Bronchial epithelial cell (primary cell): ENCODE measurements around the gene CRELD2. TPM values are rescaled to one million over a fixed set of nuclear protein-coding genes. Genes with fewer than 3 reads are reported as not detected.

ENCODE experiments used
- DNase-seq: peaks from one replicate; pipeline ENCODE4 v3.0.0-alpha.2; 2010; ENCODE audit warnings: low read depth
- FAIRE-seq: peaks from 2 replicates; lab custom pipeline; 2011; peaks lifted over from hg19 to GRCh38; lab: Jason Lieb, UNC
- H3K27me3 ChIP-seq: 2 replicates; pipeline ENCODE4 v1.5.1; 2011; ENCODE audit warnings: low read length; ENCODE audit not compliant: control insufficient read depth, insufficient read depth
- H3K36me3 ChIP-seq: 2 replicates; pipeline ENCODE4 v1.5.1; 2011; ENCODE audit warnings: low read length; ENCODE audit not compliant: control insufficient read depth, insufficient read depth
- H3K4me3 ChIP-seq: 2 replicates; pipeline ENCODE4 v1.5.1; 2011; ENCODE audit warnings: mild to moderate bottlenecking, low read depth, low read length, control low read depth
- CTCF ChIP-seq: IDR thresholded peaks from 2 replicates; pipeline ENCODE4 v1.5.1; 2011; ENCODE audit warnings: mild to moderate bottlenecking, moderate library complexity, low read length, control low read depth, inconsistent platforms; ENCODE audit not compliant: insufficient read depth, severe bottlenecking
- total RNA-seq: library from RNA; depleted of rRNA; stranded (reverse); fragments of >200 nt; gene quantifications from 2 replicates; pipeline ENCODE4 v1.2.1, GENCODE V29; 2014

CRELD2 gene
- total RNA-seq, 1 donor from 2014 or later, result 57.4 TPM

DNA sequence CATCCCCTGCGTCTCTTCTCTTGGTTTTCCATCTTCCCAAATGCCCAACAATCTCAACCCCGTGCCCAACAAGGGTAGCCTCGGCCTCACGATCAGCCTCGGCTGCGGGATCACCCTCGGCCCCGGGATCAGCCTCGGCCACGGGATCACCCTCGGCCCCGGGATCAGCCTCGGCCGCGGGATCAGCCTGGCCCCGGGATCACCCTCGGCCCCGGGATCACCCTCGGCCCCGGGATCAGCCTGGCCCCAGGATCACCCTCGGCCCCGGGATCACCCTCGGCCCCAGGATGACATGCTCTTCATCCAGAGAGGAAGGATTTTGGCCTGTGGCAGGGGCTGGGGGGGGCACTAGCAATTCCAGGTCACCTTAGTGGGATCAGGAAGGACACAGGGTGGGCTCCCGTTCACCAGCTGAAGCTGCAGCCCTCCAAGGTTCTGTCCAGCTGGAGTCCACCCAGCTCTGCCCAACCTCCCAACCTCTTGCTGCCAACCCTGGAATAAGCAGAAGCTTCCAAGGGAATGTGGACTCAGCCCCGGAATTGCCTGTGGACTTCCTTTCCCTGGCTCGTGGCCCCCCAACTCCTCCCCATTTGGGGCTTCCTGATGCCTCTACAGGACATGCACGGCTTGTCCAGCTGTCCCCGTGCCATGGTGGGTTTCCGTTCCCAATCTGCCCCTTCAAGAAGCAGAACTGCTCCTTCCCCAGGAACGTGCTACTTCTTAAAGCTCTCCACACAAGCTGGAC is 6.4 kb upstream of the CRELD2 start:
- DNase-seq, result no peak

DNA sequence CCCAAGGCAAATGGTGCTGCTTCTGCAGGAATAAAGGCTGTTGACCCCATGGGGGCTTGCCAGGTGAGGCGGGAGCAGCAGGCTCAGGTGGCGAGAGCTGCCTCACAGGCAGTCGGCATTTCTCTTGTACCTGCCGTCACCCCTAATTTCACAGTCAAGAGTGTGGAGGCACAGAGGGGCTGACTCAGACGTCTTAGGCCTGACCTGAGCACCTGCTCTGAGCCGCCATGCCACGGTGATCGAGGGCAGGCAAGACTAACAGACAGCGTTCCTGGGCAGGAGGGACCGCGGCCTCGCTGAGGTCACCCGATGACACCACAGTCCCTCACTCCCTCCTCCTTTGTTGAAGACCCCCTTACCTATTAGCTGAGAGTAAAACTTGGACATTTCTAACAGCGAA is 5.4 kb upstream of the CRELD2 start:
- no peak for TF ChIP-seq CTCF
- H3K36me3 ChIP-seq, result peaks cover 10% of the 10 kb centered on the region
- no peaks in the 10 kb centered on the region for H3K27me3 ChIP-seq
- no peak overlapping the region for H3K4me3 ChIP-seq
- no peak for DNase-seq
- no peak for FAIRE-seq

More for the DNA sequence above, 6.4 kb upstream of the CRELD2 start:
- Histone ChIP-seq H3K36me3 (peaks cover 16% of the 10 kb centered on the region), H3K4me3 (no peak overlapping the region), H3K27me3 (no peaks in the 10 kb centered on the region)
- TF ChIP-seq CTCF, result no peak
- no peak for FAIRE-seq

- DNase-seq, result no peak
- no peaks in the 10 kb centered on the region for H3K27me3 ChIP-seq
- TF ChIP-seq CTCF, result no peak
- H3K4me3 ChIP-seq, result no peak overlapping the region
- no peak for FAIRE-seq
- H3K36me3 ChIP-seq, result peaks cover 10% of the 10 kb centered on the region
Measured at GRCh38 chr22:49913446-49913845, 5.0 kb upstream of the CRELD2 start.

DNA sequence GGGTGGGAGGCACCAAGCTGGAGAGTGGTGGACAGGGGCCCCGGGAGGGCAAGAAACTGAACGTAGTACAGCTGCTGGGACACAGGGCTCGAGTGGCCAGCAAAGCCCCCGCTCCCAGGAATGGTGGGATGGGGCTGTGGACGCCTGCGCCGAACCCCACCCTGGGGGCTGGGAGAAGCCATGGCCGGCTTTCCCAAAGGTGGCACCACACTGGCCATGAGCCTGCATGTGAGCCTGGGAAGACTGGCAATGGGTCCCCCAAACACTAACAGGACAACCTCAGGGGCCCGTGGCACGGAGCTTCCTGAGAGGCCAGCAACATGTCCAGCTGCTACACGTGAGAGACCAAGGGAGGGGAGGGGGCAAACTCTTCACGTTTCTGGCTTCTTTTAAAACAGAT is 4.2 kb upstream of the CRELD2 start:
- peaks cover 7% of the 10 kb centered on the region for H3K36me3 ChIP-seq
- H3K27me3 ChIP-seq, result no peaks in the 10 kb centered on the region
- FAIRE-seq (no peak), DNase-seq (no peak)
- H3K4me3 ChIP-seq, result no peak overlapping the region
- no peak for TF ChIP-seq CTCF

GRCh38 chr22:49915610-49916009 is 2.8 kb upstream of the CRELD2 start:
- TF ChIP-seq CTCF, result no peak
- peaks cover 7% of the 10 kb centered on the region for H3K36me3 ChIP-seq
- FAIRE-seq, result no peak

DNA sequence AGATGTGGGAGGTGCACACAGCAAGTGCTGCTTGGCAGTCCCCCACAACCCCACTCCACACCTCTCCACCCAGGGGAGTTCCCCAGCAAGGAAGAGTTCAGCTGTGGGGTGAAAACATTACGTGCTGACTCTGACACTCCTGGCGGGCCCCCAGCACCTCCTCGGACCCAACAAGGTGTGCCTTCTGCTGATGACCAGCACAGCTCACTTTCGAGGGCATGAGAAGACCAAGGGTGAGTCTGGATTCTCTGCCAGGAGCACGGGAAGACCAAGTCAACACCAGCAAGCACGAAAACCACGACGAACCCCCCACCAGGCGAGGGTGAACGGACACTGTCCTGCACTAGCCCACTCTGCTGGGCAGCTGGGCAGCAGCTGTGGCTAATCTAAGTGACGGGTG is 1.6 kb upstream of the CRELD2 start:
- DNase-seq (no peak), FAIRE-seq (no peak)
- Histone ChIP-seq H3K27me3 (no peaks in the 10 kb centered on the region), H3K36me3 (peaks cover 8% of the 10 kb centered on the region), H3K4me3 (no peak overlapping the region)
- TF ChIP-seq CTCF, result no peak

More at GRCh38 chr22:49915610-49916009, 2.8 kb upstream of the CRELD2 start:
- no peak for DNase-seq
- no peaks in the 10 kb centered on the region for H3K27me3 ChIP-seq
- no peak overlapping the region for H3K4me3 ChIP-seq
